Measurements from ENCODE around the gene EIF5B. TPM values are rescaled to one million over a fixed set of nuclear protein-coding genes. Genes with fewer than 3 reads are reported as not detected.

EIF5B gene
- total RNA-seq, 2 experiments from 2014 or later, result 71.6 to 75.3 TPM

GRCh38 chr2:99404797-99405669, 67.8 kb downstream of the EIF5B start:
- peaks cover 22% of the 10 kb centered on the region for H3K4me1 Mint-ChIP-seq (ENCODE audit: low read depth)
- DNase-seq (no peak), ATAC-seq (no peak)
- H3K36me3 Mint-ChIP-seq (ENCODE audit: low read depth), result peaks cover 46% of the 10 kb centered on the region
- H3K27ac Mint-ChIP-seq, result peak overlapping the region; percentile 3
- no peaks in the 10 kb centered on the region for H3K9me3 Mint-ChIP-seq
- H3K27me3 Mint-ChIP-seq, result no peaks in the 10 kb centered on the region
- POLR2A ChIA-PET, result interaction anchor here (1.7 kb wide), 1 partner anchor 12 kb away, joined by 4 read pairs; no protein-coding TSS in a partner anchor
- intact Hi-C loops (cut with micrococcal nuclease), result no loop called here
- H3K4me3 Mint-ChIP-seq, result no peak overlapping the region
- CTCF ChIA-PET, result no interaction called here
- no peak for TF ChIP-seq CTCF (IDR thresholded peaks at IDR 0.05)

GRCh38 chr2:99406137-99406536, 68.9 kb downstream of the EIF5B start:
- H3K36me3 Mint-ChIP-seq (ENCODE audit: low read depth), result peaks cover 46% of the 10 kb centered on the region
- H3K4me3 Mint-ChIP-seq, result no peak overlapping the region
- no peak for DNase-seq
- ATAC-seq, result no peak
- no peak for TF ChIP-seq CTCF (IDR thresholded peaks at IDR 0.05)
- peak overlapping the region; percentile 30 for H3K27ac Mint-ChIP-seq
- peaks cover 22% of the 10 kb centered on the region for H3K4me1 Mint-ChIP-seq (ENCODE audit: low read depth)
- no peaks in the 10 kb centered on the region for H3K27me3 Mint-ChIP-seq
- CTCF ChIA-PET, result no interaction called here
- intact Hi-C loops (cut with micrococcal nuclease), result no loop called here
- H3K9me3 Mint-ChIP-seq, result no peaks in the 10 kb centered on the region
- POLR2A ChIA-PET, result interaction anchor here (0.7 to 1.7 kb wide), 3 partner anchors 13 to 69 kb away, joined by 3 to 5 read pairs (median 4); partner anchors contain the start of gene EIF5B

GRCh38 chr2:99410276-99410675, 73.1 kb downstream of the EIF5B start:
- ATAC-seq (no peak), DNase-seq (no peak)
- TF ChIP-seq CTCF (IDR thresholded peaks at IDR 0.05), result no peak
- Mint-ChIP-seq H3K27me3 (no peaks in the 10 kb centered on the region), H3K4me3 (no peak overlapping the region), H3K36me3 (ENCODE audit: low read depth) (peaks cover 26% of the 10 kb centered on the region), H3K9me3 (no peaks in the 10 kb centered on the region), H3K4me1 (ENCODE audit: low read depth) (peaks cover 5% of the 10 kb centered on the region), H3K27ac (no peak overlapping the region)
- ChIA-PET POLR2A (interaction anchor here (1.4 kb wide), 1 partner anchor 27 kb away, joined by 3 read pairs; no protein-coding TSS in a partner anchor), CTCF (no interaction called here)
- intact Hi-C loops (cut with micrococcal nuclease), result no loop called here

- Mint-ChIP-seq H3K4me1 (ENCODE audit: low read depth) (no peaks in the 10 kb centered on the region), H3K36me3 (ENCODE audit: low read depth) (peaks cover 26% of the 10 kb centered on the region), H3K27me3 (no peaks in the 10 kb centered on the region), H3K9me3 (no peaks in the 10 kb centered on the region), H3K4me3 (no peak overlapping the region), H3K27ac (peak overlapping the region; percentile 14)
- TF ChIP-seq CTCF (IDR thresholded peaks at IDR 0.05), result no peak
- DNase-seq (no peak), ATAC-seq (no peak)
- ChIA-PET POLR2A (no interaction called here), CTCF (no interaction called here)
- intact Hi-C loops (cut with micrococcal nuclease), result no loop called here
These were observed 77.4 kb downstream of the EIF5B start for GRCh38 chr2:99414566-99414965.

GRCh38 chr2:99417396-99417795, 80.2 kb downstream of the EIF5B start:
- CTCF ChIA-PET, result no interaction called here
- no peaks in the 10 kb centered on the region for H3K9me3 Mint-ChIP-seq
- H3K4me3 Mint-ChIP-seq, result no peak overlapping the region
- no peak for TF ChIP-seq CTCF (IDR thresholded peaks at IDR 0.05)
- intact Hi-C loops (cut with micrococcal nuclease), result no loop called here
- H3K27me3 Mint-ChIP-seq, result no peaks in the 10 kb centered on the region
- POLR2A ChIA-PET, result no interaction called here
- peak overlapping the region; percentile 34 for H3K27ac Mint-ChIP-seq
- no peaks in the 10 kb centered on the region for H3K4me1 Mint-ChIP-seq (ENCODE audit: low read depth)
- DNase-seq (no peak), ATAC-seq (no peak)
- H3K36me3 Mint-ChIP-seq (ENCODE audit: low read depth), result peaks cover 34% of the 10 kb centered on the region

Measured in activated CD8-positive, alpha-beta T cell treated with anti-CD3 and anti-CD28 coated beads for 36 hours (primary cell).